HEK293 (cell line): ENCODE data around the gene NDUFC2.
"Not testable (repeated sequence)": the region's sequence is repeated elsewhere in the genome, so short reads cannot be mapped to it uniquely, and the experiment has no call there.

Experiments used
- CTCF ChIA-PET: fragments of 350-600 bp; formaldehyde crosslinking; extraction: SDS; loops from one replicate; lab custom pipeline; 2021; ENCODE audit warnings: antibody characterized with exemption; lab: Yijun Ruan, JAX
- POLR2A ChIA-PET: fragments of 300-600 bp; formaldehyde crosslinking; extraction: SDS; loops from one replicate; lab custom pipeline; 2020; ENCODE audit warnings: antibody characterized with exemption, inconsistent platforms; lab: Yijun Ruan, JAX
- H3K27ac ChIP-seq: fragments of 200-500 bp; sonication (Bioruptor generic); 2 replicates; pipeline ENCODE4 v1.5.1; 2014; ENCODE audit warnings: low read depth, low read length, control low read depth, inconsistent platforms; ENCODE audit errors: extremely low read depth
- H3K36me3 ChIP-seq, 2 experiments: fragments of 200-500 bp in 1 of 2; sonication (Bioruptor generic) in 1 of 2; 1 replicate in 1 of 2; 2 replicates in 1 of 2; pipeline ENCODE4 v1.5.1; 2014 to 2017; ENCODE audit warnings: inconsistent platforms in 2 of 2, low read length in 2 of 2; ENCODE audit not compliant: control insufficient read depth in 2 of 2, insufficient read depth in 1 of 2
- H3K4me1 ChIP-seq: fragments of 200-500 bp; sonication (Bioruptor generic); 2 replicates; pipeline ENCODE4 v1.5.1; 2014; ENCODE audit warnings: mild to moderate bottlenecking, low read length, inconsistent platforms; ENCODE audit not compliant: control insufficient read depth, insufficient read depth
- H3K4me3 ChIP-seq: 2 replicates; pipeline ENCODE4 v1.5.1; 2011; ENCODE audit warnings: low read depth, mild to moderate bottlenecking, control low read depth, low read length, moderate library complexity
- H3K9me3 ChIP-seq: fragments of 200-500 bp; sonication (Bioruptor generic); 2 replicates; pipeline ENCODE4 v1.5.1; 2014; ENCODE audit warnings: low read depth, low read length, inconsistent platforms; ENCODE audit not compliant: control insufficient read depth, insufficient read depth
- BCL11A ChIP-seq: fragments of 450-650 bp; formaldehyde crosslinking; IDR thresholded peaks from 2 replicates; pipeline ENCODE4 v1.5.1; 2016; ENCODE audit warnings: low read depth, missing biosample characterization, missing genetic modification characterization
- KLF1 ChIP-seq: fragments of 450-650 bp; formaldehyde crosslinking; IDR thresholded peaks from 2 replicates; pipeline ENCODE4 v1.5.1; 2016; ENCODE audit warnings: missing biosample characterization, missing genetic modification characterization
- KLF9 ChIP-seq: fragments of 450-650 bp; formaldehyde crosslinking; IDR thresholded peaks from 2 replicates; pipeline ENCODE4 v1.5.1; 2016; ENCODE audit warnings: missing biosample characterization, missing genetic modification characterization, low read depth
- MEIS1 ChIP-seq: sonication (generic); formaldehyde crosslinking; IDR thresholded peaks from 2 replicates; pipeline ENCODE4 v1.8.1; 2022; ENCODE audit warnings: missing genetic modification reagents, mild to moderate bottlenecking, borderline replicate concordance
- MYNN ChIP-seq: fragments of 450-650 bp; formaldehyde crosslinking; IDR thresholded peaks from 2 replicates; pipeline ENCODE4 v1.5.1; 2016; ENCODE audit warnings: missing biosample characterization, missing genetic modification characterization, borderline replicate concordance
- OVOL3 ChIP-seq: fragments of 450-650 bp; formaldehyde crosslinking; IDR thresholded peaks from 2 replicates; pipeline ENCODE4 v1.5.1; 2016; ENCODE audit warnings: missing biosample characterization, missing genetic modification characterization
- RBAK ChIP-seq: fragments of 450-650 bp; formaldehyde crosslinking; IDR thresholded peaks from 2 replicates; pipeline ENCODE4 v1.5.1; 2016; ENCODE audit warnings: missing biosample characterization, missing genetic modification characterization
- SP2 ChIP-seq: fragments of 450-650 bp; formaldehyde crosslinking; IDR thresholded peaks from 2 replicates; pipeline ENCODE4 v1.5.1; 2016; ENCODE audit warnings: missing biosample characterization, missing genetic modification characterization
- SP3 ChIP-seq: fragments of 450-650 bp; formaldehyde crosslinking; IDR thresholded peaks from 2 replicates; pipeline ENCODE4 v1.5.1; 2016; ENCODE audit warnings: missing biosample characterization, missing genetic modification characterization
- ZBTB48 ChIP-seq: fragments of 450-650 bp; formaldehyde crosslinking; IDR thresholded peaks from 2 replicates; pipeline ENCODE4 v1.5.1; 2016; ENCODE audit warnings: missing biosample characterization, missing genetic modification characterization
- ZBTB49 ChIP-seq: fragments of 450-650 bp; formaldehyde crosslinking; IDR thresholded peaks from 2 replicates; pipeline ENCODE4 v1.5.1; 2016; ENCODE audit warnings: missing biosample characterization, missing genetic modification characterization, low read depth
- ZNF10 ChIP-seq: fragments of 450-650 bp; formaldehyde crosslinking; IDR thresholded peaks from 2 replicates; pipeline ENCODE4 v1.5.1; 2017; ENCODE audit warnings: missing biosample characterization, missing genetic modification characterization
- ZNF223 ChIP-seq: fragments of 450-650 bp; formaldehyde crosslinking; IDR thresholded peaks from 2 replicates; pipeline ENCODE4 v1.5.1; 2016; ENCODE audit warnings: missing biosample characterization, missing genetic modification characterization
- ZNF302 ChIP-seq: fragments of 450-650 bp; formaldehyde crosslinking; IDR thresholded peaks from 2 replicates; pipeline ENCODE4 v1.5.1; 2016; ENCODE audit warnings: missing biosample characterization, missing genetic modification characterization, low read depth
- ZNF416 ChIP-seq: fragments of 450-650 bp; formaldehyde crosslinking; IDR thresholded peaks from 2 replicates; pipeline ENCODE4 v1.5.1; 2016; ENCODE audit warnings: missing biosample characterization, missing genetic modification characterization
- ZNF596 ChIP-seq: fragments of 450-650 bp; IDR thresholded peaks from 2 replicates; pipeline ENCODE4 v1.5.0; 2018; ENCODE audit warnings: missing biosample characterization, mild to moderate bottlenecking, missing genetic modification characterization, moderate library complexity
- ZNF623 ChIP-seq: fragments of 450-650 bp; formaldehyde crosslinking; IDR thresholded peaks from 2 replicates; pipeline ENCODE4 v1.5.1; 2016; ENCODE audit warnings: missing biosample characterization, missing genetic modification characterization
- ZNF624 ChIP-seq: fragments of 450-650 bp; formaldehyde crosslinking; IDR thresholded peaks from 2 replicates; pipeline ENCODE4 v1.5.1; 2017; ENCODE audit warnings: missing biosample characterization, missing genetic modification characterization
- ZNF626 ChIP-seq: fragments of 450-650 bp; sonication (Bioruptor Pico); formaldehyde crosslinking; IDR thresholded peaks from 2 replicates; pipeline ENCODE4 v1.5.1; 2018; ENCODE audit warnings: missing biosample characterization, missing genetic modification characterization, inconsistent platforms
- ZNF664 ChIP-seq: fragments of 450-650 bp; formaldehyde crosslinking; IDR thresholded peaks from 2 replicates; pipeline ENCODE4 v1.5.1; 2016; ENCODE audit warnings: missing biosample characterization, missing genetic modification characterization
- ZNF670 ChIP-seq: fragments of 450-650 bp; formaldehyde crosslinking; IDR thresholded peaks from 2 replicates; pipeline ENCODE4 v1.5.1; 2016; ENCODE audit warnings: missing biosample characterization, missing genetic modification characterization, low read depth
- ZNF776 ChIP-seq: fragments of 450-650 bp; formaldehyde crosslinking; IDR thresholded peaks from 2 replicates; pipeline ENCODE4 v1.5.0; 2017; ENCODE audit warnings: missing biosample characterization, missing genetic modification characterization, borderline replicate concordance
- ZNF785 ChIP-seq: fragments of 450-650 bp; formaldehyde crosslinking; IDR thresholded peaks from 2 replicates; pipeline ENCODE4 v1.5.1; 2016; ENCODE audit warnings: missing biosample characterization, missing genetic modification characterization
- ZNF792 ChIP-seq: fragments of 450-650 bp; formaldehyde crosslinking; IDR thresholded peaks from 2 replicates; pipeline ENCODE4 v1.5.1; 2016; ENCODE audit warnings: missing biosample characterization, missing genetic modification characterization
- ZNF830 ChIP-seq: fragments of 450-650 bp; IDR thresholded peaks from 2 replicates; pipeline ENCODE4 v1.5.0; 2018; ENCODE audit warnings: missing biosample characterization, missing genetic modification characterization, low read depth, mild to moderate bottlenecking, moderate library complexity
- TF ChIP-seq, protein P1 (sequence below): fragments of 450-650 bp; formaldehyde crosslinking; IDR thresholded peaks from 2 replicates; pipeline ENCODE4 v1.5.1; 2017; ENCODE audit warnings: missing biosample characterization, mild to moderate bottlenecking, missing genetic modification characterization, moderate library complexity

NDUFC2 gene

DNA sequence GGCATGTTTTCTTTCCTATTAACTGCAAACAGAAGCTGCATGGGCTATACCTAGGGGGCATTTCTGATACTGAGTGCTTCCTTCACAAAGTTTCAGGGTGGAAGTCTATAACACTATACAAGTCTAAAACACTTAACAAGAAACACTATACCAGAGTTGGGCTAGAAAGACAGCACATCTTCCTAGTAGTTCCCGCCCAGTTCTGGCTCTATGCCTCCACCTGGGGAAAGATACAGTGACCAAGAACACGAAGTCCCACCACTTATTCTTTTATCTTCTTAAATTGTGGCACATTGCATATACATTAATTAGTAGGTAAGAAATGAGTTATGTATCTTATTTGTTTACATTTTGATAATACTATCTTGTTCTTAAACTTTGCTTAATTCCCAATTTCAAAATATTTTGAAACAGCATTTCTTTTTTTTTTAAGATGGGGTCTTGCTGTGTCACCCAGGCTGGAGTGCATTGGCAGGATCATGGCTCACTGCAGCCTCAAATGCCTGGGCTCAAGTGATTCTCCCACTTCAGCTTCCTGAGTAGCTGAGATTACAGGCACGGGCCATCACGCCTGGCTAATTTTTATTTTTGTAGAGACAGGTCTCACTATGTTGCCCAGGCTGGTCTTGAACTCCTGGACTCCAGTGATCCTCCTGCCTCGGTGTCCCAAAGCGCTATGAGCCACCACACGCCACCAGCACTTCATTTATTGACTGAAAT lies 18.2 kb upstream of the NDUFC2 start:
- no peak for TF ChIP-seq ZNF10 (tag by site-specific recombination)
- TF ChIP-seq BCL11A (tag by site-specific recombination), result no peak
- TF ChIP-seq KLF9, result no peak
- TF ChIP-seq ZNF302 (tag by site-specific recombination), result no peak
- TF ChIP-seq ZBTB49 (tag by site-specific recombination), result no peak
- no peak for TF ChIP-seq OVOL3
- no peak for TF ChIP-seq ZNF223
- POLR2A ChIA-PET, result no interaction called here
- CTCF ChIA-PET, result interaction anchor here (0.7 kb wide), 2 partner anchors 63 to 507 kb away, joined by 3 read pairs; no protein-coding TSS in a partner anchor
- Histone ChIP-seq H3K4me3 (no peak overlapping the region), H3K4me1 (no peaks in the 10 kb centered on the region), H3K27ac (no peak overlapping the region), H3K36me3 (peaks cover 13 to 62% of the 10 kb centered on the region in 2 experiments), H3K9me3 (no peaks in the 10 kb centered on the region)

- ChIA-PET CTCF (no interaction called here), POLR2A (no interaction called here)
- Histone ChIP-seq H3K9me3 (no peaks in the 10 kb centered on the region), H3K4me1 (no peaks in the 10 kb centered on the region), H3K36me3 (peaks cover 0 to 36% of the 10 kb centered on the region in 2 experiments; a peak in 2 of 3 replicates), H3K27ac (no peak overlapping the region), H3K4me3 (no peak overlapping the region)
- TF ChIP-seq ZNF416 (tag by site-specific recombination), result no peak
- no peak for TF ChIP-seq ZNF792 (tag by site-specific recombination)
- TF ChIP-seq ZNF624 (tag by site-specific recombination), result no peak
- TF ChIP-seq ZNF776, result no peak
- no peak for TF ChIP-seq RBAK (tag by site-specific recombination)
- TF ChIP-seq SP2 (tag by site-specific recombination), result no peak
- no peak for TF ChIP-seq ZNF664 (tag by site-specific recombination)
- TF ChIP-seq SP3 (tag by site-specific recombination), result no peak
- TF ChIP-seq ZNF10 (tag by site-specific recombination), result no peak
Observed at GRCh38 chr11:78094250-78094649, 14.6 kb upstream of the NDUFC2 start.

DNA sequence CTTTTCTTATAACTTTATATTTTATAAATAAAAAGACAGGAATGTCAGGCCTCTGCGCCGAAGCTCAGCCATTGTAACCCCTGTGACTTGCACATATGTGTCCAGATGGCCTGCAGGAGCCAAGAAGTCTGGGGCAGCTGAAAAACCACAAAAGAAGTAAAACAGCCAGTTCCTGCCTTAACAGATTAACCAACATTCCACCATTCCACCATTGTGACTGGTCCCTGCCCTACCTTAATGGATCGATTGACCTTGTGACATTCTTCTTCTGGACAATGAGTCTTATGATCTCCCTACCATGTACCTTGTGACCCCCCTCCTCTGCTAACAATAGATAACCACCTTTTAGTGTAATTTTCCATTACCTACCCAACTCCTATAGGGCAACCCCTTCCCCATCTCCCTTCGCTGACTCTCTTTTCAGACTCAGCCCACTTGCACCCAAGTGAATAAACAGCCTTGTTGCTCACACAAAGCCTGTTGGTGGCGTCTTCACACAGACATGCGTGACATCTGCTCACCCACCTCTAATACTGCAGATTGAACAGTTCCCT lies 6.9 kb upstream of the NDUFC2 start:
- POLR2A ChIA-PET, result interaction anchor here (0.7 kb wide), 1 partner anchor 12 kb away, joined by 4 read pairs; no protein-coding TSS in a partner anchor
- H3K4me3 ChIP-seq, H3K9me3 ChIP-seq, H3K36me3 ChIP-seq, CTCF ChIA-PET, H3K4me1 ChIP-seq, H3K27ac ChIP-seq: not testable (repeated sequence)

GRCh38 chr11:78085972-78086371 lies 6.3 kb upstream of the NDUFC2 start:
- POLR2A ChIA-PET, result no interaction called here
- no peaks in the 10 kb centered on the region for H3K4me1 ChIP-seq
- no peaks in the 10 kb centered on the region for H3K9me3 ChIP-seq
- H3K36me3 ChIP-seq, result no peaks in the 10 kb centered on the region
- H3K4me3 ChIP-seq, result no peak overlapping the region
- CTCF ChIA-PET, result no interaction called here
- H3K27ac ChIP-seq, result no peak overlapping the region
- TF ChIP-seq ZNF596 (tag by site-specific recombination) (no peak), ZNF830 (tag by site-specific recombination) (no peak), ZNF626 (tag by site-specific recombination) (no peak), MEIS1 (CRISPR knock-in tag) (no peak), ZNF670 (no peak), ZBTB48 (tag by site-specific recombination) (no peak), ZNF664 (tag by site-specific recombination) (no peak), ZNF624 (tag by site-specific recombination) (no peak), MYNN (tag by site-specific recombination) (no peak), ZNF623 (tag by site-specific recombination) (no peak), KLF1 (tag by site-specific recombination) (no peak), ZNF785 (tag by site-specific recombination) (no peak)
- TF ChIP-seq, protein P1, sequence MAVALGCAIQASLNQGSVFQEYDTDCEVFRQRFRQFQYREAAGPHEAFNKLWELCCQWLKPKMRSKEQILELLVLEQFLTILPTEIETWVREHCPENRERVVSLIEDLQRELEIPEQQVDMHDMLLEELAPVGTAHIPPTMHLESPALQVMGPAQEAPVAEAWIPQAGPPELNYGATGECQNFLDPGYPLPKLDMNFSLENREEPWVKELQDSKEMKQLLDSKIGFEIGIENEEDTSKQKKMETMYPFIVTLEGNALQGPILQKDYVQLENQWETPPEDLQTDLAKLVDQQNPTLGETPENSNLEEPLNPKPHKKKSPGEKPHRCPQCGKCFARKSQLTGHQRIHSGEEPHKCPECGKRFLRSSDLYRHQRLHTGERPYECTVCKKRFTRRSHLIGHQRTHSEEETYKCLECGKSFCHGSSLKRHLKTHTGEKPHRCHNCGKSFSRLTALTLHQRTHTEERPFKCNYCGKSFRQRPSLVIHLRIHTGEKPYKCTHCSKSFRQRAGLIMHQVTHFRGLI (tag by site-specific recombination), result no peak
